Thyroid gland (tissue), 4 donors: Measurements from ENCODE around the gene NOXA1.

Experiments used
- POLR2A ChIP-seq, 2 donors: fragments of 450-650 bp; IDR thresholded peaks; one replicate each; pipeline ENCODE4 v1.6.1; 2017; ENCODE audit warnings: antibody characterized with exemption in 2 of 2, mild to moderate bottlenecking in 2 of 2, moderate library complexity in 1 of 2
- TF ChIP-seq, protein P1 (sequence below), 6 experiments: fragments of 200-600 bp in 3 of 6; fragments of 450-650 bp in 3 of 6; sonication (generic) in 3 of 6; IDR thresholded peaks; one replicate each; pipeline ENCODE4 v1.5.1; 2016 to 2019; ENCODE audit warnings: antibody characterized with exemption in 6 of 6, mild to moderate bottlenecking in 2 of 6, inconsistent platforms in 1 of 6, moderate library complexity in 1 of 6

DNA sequence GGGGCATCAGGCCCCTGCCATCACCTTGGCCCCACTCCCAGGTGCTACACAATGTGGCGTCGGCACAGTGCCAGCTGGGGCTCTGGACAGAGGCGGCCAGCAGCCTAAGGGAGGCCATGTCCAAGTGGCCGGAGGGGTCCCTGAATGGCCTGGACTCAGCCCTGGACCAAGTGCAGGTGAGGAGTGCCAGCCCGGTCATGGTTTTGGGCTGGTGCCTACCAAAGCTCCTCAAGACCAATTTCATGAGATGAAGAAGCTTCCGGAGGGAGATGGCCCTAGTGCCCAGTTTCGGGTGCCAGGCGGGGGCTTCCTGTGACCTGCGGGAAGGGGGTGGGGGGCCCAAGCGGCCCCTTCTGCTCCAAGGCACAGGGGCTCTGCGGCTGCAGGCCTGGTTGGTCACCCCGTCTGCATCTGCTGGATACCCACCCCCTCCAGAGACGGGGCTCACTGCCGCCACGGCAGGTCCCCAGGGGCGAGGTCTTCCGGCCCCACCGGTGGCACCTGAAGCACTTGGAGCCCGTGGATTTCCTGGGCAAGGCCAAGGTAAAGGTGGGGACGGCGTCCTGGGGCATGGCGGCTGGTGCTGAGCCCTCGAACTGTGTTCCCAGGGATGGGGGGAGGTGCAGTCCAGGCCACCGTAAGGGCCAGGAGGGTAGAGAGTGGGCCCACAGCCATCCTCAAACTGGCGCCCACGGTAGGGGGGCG, 5.8 kb downstream of the NOXA1 start:
- TF ChIP-seq, protein P1, sequence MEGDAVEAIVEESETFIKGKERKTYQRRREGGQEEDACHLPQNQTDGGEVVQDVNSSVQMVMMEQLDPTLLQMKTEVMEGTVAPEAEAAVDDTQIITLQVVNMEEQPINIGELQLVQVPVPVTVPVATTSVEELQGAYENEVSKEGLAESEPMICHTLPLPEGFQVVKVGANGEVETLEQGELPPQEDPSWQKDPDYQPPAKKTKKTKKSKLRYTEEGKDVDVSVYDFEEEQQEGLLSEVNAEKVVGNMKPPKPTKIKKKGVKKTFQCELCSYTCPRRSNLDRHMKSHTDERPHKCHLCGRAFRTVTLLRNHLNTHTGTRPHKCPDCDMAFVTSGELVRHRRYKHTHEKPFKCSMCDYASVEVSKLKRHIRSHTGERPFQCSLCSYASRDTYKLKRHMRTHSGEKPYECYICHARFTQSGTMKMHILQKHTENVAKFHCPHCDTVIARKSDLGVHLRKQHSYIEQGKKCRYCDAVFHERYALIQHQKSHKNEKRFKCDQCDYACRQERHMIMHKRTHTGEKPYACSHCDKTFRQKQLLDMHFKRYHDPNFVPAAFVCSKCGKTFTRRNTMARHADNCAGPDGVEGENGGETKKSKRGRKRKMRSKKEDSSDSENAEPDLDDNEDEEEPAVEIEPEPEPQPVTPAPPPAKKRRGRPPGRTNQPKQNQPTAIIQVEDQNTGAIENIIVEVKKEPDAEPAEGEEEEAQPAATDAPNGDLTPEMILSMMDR (IDR thresholded peaks at IDR 0.05), result no peak
- no peak for TF ChIP-seq POLR2A (IDR thresholded peaks at IDR 0.05)
